HepG2 (cell line): ENCODE measurements around the gene ACOXL. TPM values are rescaled to one million over a fixed set of nuclear protein-coding genes. Genes with fewer than 3 reads are reported as not detected.

Experiments
- ATAC-seq: fragments of 200-7000 bp; cut with Tn5 transposase; 3 replicates; pipeline ENCODE4 v1.9.1; 2020; ENCODE audit warnings: mild to moderate bottlenecking, moderate library complexity
- BruUV-seq: library from RNA; stranded (reverse); fragments of 400-500 nt; replicated peaks from 2 replicates; lab custom pipeline; 2021; lab: Mats Ljungman, UMichigan
- CTCF ChIA-PET: fragments of 300-600 bp; formaldehyde crosslinking; extraction: SDS; loops from one replicate; lab custom pipeline; 2021; ENCODE audit warnings: low total read pairs, inconsistent platforms, low intra/inter-chr PET ratio; lab: Yijun Ruan, JAX
- POLR2A ChIA-PET: fragments of 350-600 bp; sonication (Branson Sonifier 250); formaldehyde crosslinking; loops from one replicate; lab custom pipeline; 2020; ENCODE audit warnings: antibody characterized with exemption, inconsistent platforms; lab: Yijun Ruan, JAX
- DNase-seq: peaks from one replicate; pipeline ENCODE4 v3.0.0-alpha.2; 2015; ENCODE audit warnings: low spot score
- FAIRE-seq: peaks from 3 replicates; lab custom pipeline; 2011; peaks lifted over from hg19 to GRCh38; lab: Jason Lieb, UNC
- H2AFZ ChIP-seq: one replicate; pipeline ENCODE4 v1.6.1; 2011; ENCODE audit warnings: low read length, inconsistent platforms
- H3K27ac ChIP-seq: fragments of 300-600 bp; 3 replicates; pipeline ENCODE4 v1.8.0; 2011; ENCODE audit warnings: mixed run types, mild to moderate bottlenecking, mixed read lengths, low read length, inconsistent platforms; ENCODE audit not compliant: insufficient read depth; ENCODE audit errors: extremely low read length
- H3K27me3 ChIP-seq, 2 experiments: fragments of 200-600 bp in 1 of 2; 2 replicates in 1 of 2; 3 replicates in 1 of 2; pipeline versions ENCODE4 v1.6.0 to v1.8.0; 2011; ENCODE audit warnings: low read length in 2 of 2, mild to moderate bottlenecking in 2 of 2, moderate library complexity in 2 of 2, inconsistent platforms in 1 of 2; ENCODE audit not compliant: insufficient read depth in 2 of 2, control insufficient read depth in 1 of 2
- H3K36me3 ChIP-seq, 2 experiments: fragments of 200-600 bp in 1 of 2; replicated peaks in 1 of 2; 2 replicates in 1 of 2; 3 replicates in 1 of 2; pipeline versions ENCODE4 v1.5.1 to v1.8.0; 2011; ENCODE audit warnings: low read length in 2 of 2, inconsistent platforms in 1 of 2; ENCODE audit not compliant: insufficient read depth in 2 of 2, control insufficient read depth in 1 of 2
- H3K4me1 ChIP-seq: 2 replicates; pipeline ENCODE4 v1.5.1; 2012; ENCODE audit warnings: low read length, inconsistent platforms; ENCODE audit not compliant: insufficient read depth
- H3K4me2 ChIP-seq: 2 replicates; pipeline ENCODE4 v1.6.0; 2011; ENCODE audit warnings: low read depth, low read length, inconsistent platforms
- H3K4me3 ChIP-seq, 3 experiments: fragments of 200-600 bp in 1 of 3; sonication (generic), shearing (Covaris generic) in 1 of 3; replicated peaks in 1 of 3; 2 replicates each; pipeline ENCODE4 v1.5.1; 2011 to 2016; ENCODE audit warnings: low read length in 3 of 3, inconsistent platforms in 2 of 3, low read depth in 2 of 3, mild to moderate bottlenecking in 2 of 3, control low read depth in 1 of 3, mixed read lengths in 1 of 3; ENCODE audit not compliant: insufficient read depth in 1 of 3
- H3K79me2 ChIP-seq: one replicate; pipeline ENCODE4 v1.6.1; 2011; ENCODE audit warnings: low read length, inconsistent platforms; ENCODE audit not compliant: insufficient read depth
- H3K9ac ChIP-seq: 2 replicates; pipeline ENCODE4 v1.6.0; 2011; ENCODE audit warnings: mild to moderate bottlenecking, low read depth, low read length, inconsistent platforms; ENCODE audit not compliant: insufficient read depth
- H3K9me3 ChIP-seq: 2 replicates; pipeline ENCODE4 v1.5.1; 2012; ENCODE audit warnings: mild to moderate bottlenecking, low read length
- H4K20me1 ChIP-seq: 2 replicates; pipeline ENCODE4 v1.6.0; 2011; ENCODE audit warnings: inconsistent platforms, mild to moderate bottlenecking, low read length, moderate library complexity; ENCODE audit not compliant: insufficient read depth
- ARNT ChIP-seq: fragments of 450-650 bp; IDR thresholded peaks from 2 replicates; pipeline ENCODE4 v1.6.1; 2017
- ATM ChIP-seq: fragments of 450-650 bp; IDR thresholded peaks from 2 replicates; pipeline ENCODE4 v1.7.1; 2017; ENCODE audit warnings: mild to moderate bottlenecking, borderline replicate concordance
- ELF1 ChIP-seq: sonication (generic); formaldehyde crosslinking; IDR thresholded peaks from 2 replicates; pipeline ENCODE4 v1.4.0; 2020; ENCODE audit warnings: missing genetic modification reagents
- FOSL1 ChIP-seq: sonication (generic); formaldehyde crosslinking; IDR thresholded peaks from 2 replicates; pipeline ENCODE4 v1.9.0; 2021; ENCODE audit warnings: missing genetic modification reagents, borderline replicate concordance
- FOXA1 ChIP-seq, 2 experiments: fragments of 450-650 bp in 1 of 2; sonication (generic) in 1 of 2; formaldehyde crosslinking in 1 of 2; IDR thresholded peaks; 2 replicates each; pipeline versions ENCODE4 v1.4.0 to v1.6.1; 2016 to 2020; ENCODE audit warnings: missing genetic modification reagents in 1 of 2
- FOXK2 ChIP-seq: fragments of 450-650 bp; IDR thresholded peaks from 2 replicates; pipeline ENCODE4 v1.6.1; 2016
- FOXP1 ChIP-seq, 2 experiments: fragments of 450-650 bp in 1 of 2; IDR thresholded peaks; 2 replicates each; pipeline ENCODE4 v1.6.1; 2017 to 2018; ENCODE audit warnings: antibody characterized with exemption in 1 of 2
- IKZF1 ChIP-seq: fragments of 450-650 bp; IDR thresholded peaks from 2 replicates; pipeline ENCODE4 v1.7.1; 2016
- NBN ChIP-seq: fragments of 450-650 bp; conservative IDR thresholded peaks from 2 replicates; pipeline ENCODE4 v1.6.1; 2017
- NONO ChIP-seq, 2 experiments: fragments of 450-650 bp in 1 of 2; sonication (generic) in 1 of 2; formaldehyde crosslinking in 1 of 2; IDR thresholded peaks in 1 of 2; conservative IDR thresholded peaks in 1 of 2; 2 replicates each; pipeline versions ENCODE4 v1.6.1 to v1.8.0; 2017 to 2022; ENCODE audit warnings: mild to moderate bottlenecking in 1 of 2, missing genetic modification reagents in 1 of 2, moderate library complexity in 1 of 2
- PCBP2 ChIP-seq: fragments of 200-400 bp; formaldehyde crosslinking; optimal IDR thresholded peaks from 2 replicates; pipeline ENCODE3; 2018; ENCODE audit warnings: low read length, low read depth; ENCODE audit not compliant: poor library complexity, severe bottlenecking
- PLRG1 ChIP-seq: fragments of 450-650 bp; conservative IDR thresholded peaks from 2 replicates; pipeline ENCODE4 v1.6.1; 2016
- RAD51 ChIP-seq: fragments of 450-650 bp; IDR thresholded peaks from 2 replicates; pipeline ENCODE4 v1.6.1; 2016; ENCODE audit warnings: borderline replicate concordance
- SP1 ChIP-seq, 2 experiments: fragments of 450-650 bp in 1 of 2; sonication (generic) in 1 of 2; formaldehyde crosslinking in 1 of 2; IDR thresholded peaks; 2 replicates each; pipeline versions ENCODE4 v1.4.0 to v1.6.1; 2016 to 2020; ENCODE audit warnings: missing genetic modification reagents in 1 of 2
- SP5 ChIP-seq: IDR thresholded peaks from 2 replicates; pipeline ENCODE4 v1.6.1; 2016; ENCODE audit warnings: low read depth, borderline replicate concordance
- ZFX ChIP-seq: sonication (generic); formaldehyde crosslinking; IDR thresholded peaks from 2 replicates; pipeline ENCODE4 v1.4.0; 2020; ENCODE audit warnings: mild to moderate bottlenecking, low read depth, missing genetic modification reagents, moderate library complexity
- WGBS: methylation state at CpG from one replicate; pipeline ENCODE4 v1.1.6; 2017; ENCODE audit warnings: low lambda C conversion rate; 5-methylcytosine and 5-hydroxymethylcytosine counted together
- in situ Hi-C: cut with HindIII; loops from 2 replicates; pipeline ENCODE4 v1.10.0; 2017; ENCODE audit warnings: low pct_unique_long_range_greater_than_20kb; ENCODE audit not compliant: extremely low pct_ligation_motif_present
- intact Hi-C: fragments of 100-400 bp; cut with micrococcal nuclease; formaldehyde crosslinking; loops from one replicate; pipeline ENCODE4 v1.10.0; 2022; ENCODE audit not compliant: unreplicated experiment
- polyA plus RNA-seq, 8 experiments: library from polyadenylated mRNA; depleted of rRNA in 3 of 8; stranded (reverse) in 7 of 8; unstranded in 1 of 8; fragments of >200 nt; fragmentation: Illumina TruSeq in 4 of 8; extraction: Trizol in 4 of 8; gene quantifications; 2 replicates each; pipeline versions ENCODE4 v1.2.1 to v1.2.3, GENCODE V29; 2011 to 2016; ENCODE audit warnings: low read depth in 4 of 8, missing spikeins in 1 of 8, mixed read lengths in 1 of 8; ENCODE audit not compliant: insufficient read depth in 1 of 8
- total RNA-seq, 5 experiments: library from RNA; depleted of rRNA; stranded (reverse); fragments of >200 nt; fragmentation: Illumina TruSeq; extraction: Trizol; gene quantifications; 2 replicates each; pipeline ENCODE4 v1.2.3, GENCODE V29; 2016; ENCODE audit warnings: low read depth in 1 of 5
- TF ChIP-seq, protein P1 (sequence below): fragments of 450-650 bp; IDR thresholded peaks from 2 replicates; pipeline ENCODE4 v1.6.1; 2017

Gene ACOXL
- total and polyA plus RNA-seq, 2 of the 13 experiments (the other 11 are each of a cell fraction or from before 2014, with no cell fraction given) = not detected

DNA sequence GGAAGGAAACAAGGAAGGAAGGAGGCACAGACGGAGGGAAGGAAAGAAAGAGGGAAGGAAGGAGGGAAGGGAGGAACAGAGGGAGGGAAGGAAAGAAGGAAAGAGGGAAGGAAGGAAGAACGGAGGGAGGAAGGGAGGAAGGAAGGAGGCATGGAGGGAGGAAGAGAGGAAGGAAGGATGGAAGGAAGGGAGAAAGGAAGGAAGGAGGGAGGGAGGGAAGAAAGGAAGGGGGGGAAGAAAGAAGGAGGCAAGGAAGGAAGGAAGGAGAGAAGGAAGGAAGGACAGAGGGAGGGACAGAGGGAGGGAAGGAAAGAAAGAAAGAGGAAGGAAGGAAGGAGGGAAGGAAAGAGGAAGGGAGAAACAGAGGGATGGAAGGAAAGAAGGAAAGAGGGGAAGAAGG, 7.6 kb upstream of the ACOXL start:
- no peak for ATAC-seq
- H4K20me1 ChIP-seq = no peaks in the 10 kb centered on the region
- intact Hi-C loops (no loop called here), in situ Hi-C loops (no loop called here)
- H2AFZ ChIP-seq = no peak overlapping the region
- BruUV-seq = no TSS peak
- H3K4me3 ChIP-seq = no peak overlapping the region
- no peak overlapping the region for H3K4me2 ChIP-seq
- H3K9ac ChIP-seq = no peak overlapping the region
- ChIA-PET CTCF (no interaction called here), POLR2A (no interaction called here)
- no peak for FAIRE-seq
- peaks cover 5 to 64% of the 10 kb centered on the region in 2 experiments for H3K27me3 ChIP-seq
- WGBS = 16% methylated on average over 2 of the region's 2 CpGs
- H3K9me3 ChIP-seq = no peaks in the 10 kb centered on the region
- H3K4me1 ChIP-seq = no peaks in the 10 kb centered on the region
- DNase-seq = no peak
- no peaks in the 10 kb centered on the region for H3K79me2 ChIP-seq
- TF ChIP-seq SP5 (CRISPR knock-in tag) = no peak
- no peak for TF ChIP-seq ZFX (CRISPR knock-in tag)
- TF ChIP-seq RAD51 = peak; percentile 18; the same call in 1 of the 2 replicates
- TF ChIP-seq PCBP2 = peak; percentile 64
- TF ChIP-seq PLRG1 = peak; percentile 95; the same call in 1 of the 2 replicates
- peak; percentile 47; the same call in 1 of the 2 replicates for TF ChIP-seq FOXA1 (IDR thresholded peaks at IDR 0.05)
- TF ChIP-seq FOXA1 (CRISPR knock-in tag; IDR thresholded peaks at IDR 0.05) = no peak
- TF ChIP-seq, protein P1, sequence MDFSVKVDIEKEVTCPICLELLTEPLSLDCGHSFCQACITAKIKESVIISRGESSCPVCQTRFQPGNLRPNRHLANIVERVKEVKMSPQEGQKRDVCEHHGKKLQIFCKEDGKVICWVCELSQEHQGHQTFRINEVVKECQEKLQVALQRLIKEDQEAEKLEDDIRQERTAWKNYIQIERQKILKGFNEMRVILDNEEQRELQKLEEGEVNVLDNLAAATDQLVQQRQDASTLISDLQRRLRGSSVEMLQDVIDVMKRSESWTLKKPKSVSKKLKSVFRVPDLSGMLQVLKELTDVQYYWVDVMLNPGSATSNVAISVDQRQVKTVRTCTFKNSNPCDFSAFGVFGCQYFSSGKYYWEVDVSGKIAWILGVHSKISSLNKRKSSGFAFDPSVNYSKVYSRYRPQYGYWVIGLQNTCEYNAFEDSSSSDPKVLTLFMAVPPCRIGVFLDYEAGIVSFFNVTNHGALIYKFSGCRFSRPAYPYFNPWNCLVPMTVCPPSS = peak; percentile 87; the same call in 1 of the 2 replicates
- TF ChIP-seq FOXK2 = peak; percentile 49; the same call in 1 of the 2 replicates
- TF ChIP-seq ARNT = 0 out of 2 replicates have a peak, but pooled peaks have one; percentile 78
- TF ChIP-seq FOXP1 (IDR thresholded peaks at IDR 0.05) = 0 out of 2 replicates have a peak, but pooled peaks have one; percentile 26
- no peak for TF ChIP-seq FOXP1 (CRISPR knock-in tag; IDR thresholded peaks at IDR 0.05)
- TF ChIP-seq ELF1 (CRISPR knock-in tag) = no peak
- no peak for TF ChIP-seq FOSL1
- TF ChIP-seq NONO (IDR thresholded peaks at IDR 0.05) = 0 out of 2 replicates have a peak, but pooled peaks have one; percentile 8
- no peak for TF ChIP-seq NONO (CRISPR knock-in tag; conservative IDR thresholded peaks at IDR 0.05)
- TF ChIP-seq NBN = peak; percentile 91; the same call in 1 of the 2 replicates
- TF ChIP-seq IKZF1 = peak; percentile 72; the same call in 1 of the 2 replicates
- peak; percentile 28; the same call in 1 of the 2 replicates for TF ChIP-seq SP1 (IDR thresholded peaks at IDR 0.05)
- no peak for TF ChIP-seq SP1 (CRISPR knock-in tag; IDR thresholded peaks at IDR 0.05)
- TF ChIP-seq ATM = peak; percentile 66; the same call in 1 of the 2 replicates
- TF ChIP-seq, all 625 proteins: peak for 13
- H3K36me3 ChIP-seq = no peaks in the 10 kb centered on the region
- H3K27ac ChIP-seq = no peak overlapping the region
